ENCODE results near the gene KHNYN.
"Not testable (repeated sequence)": the region's sequence is repeated elsewhere in the genome, so short reads cannot be mapped to it uniquely, and the experiment has no call there.

DNA sequence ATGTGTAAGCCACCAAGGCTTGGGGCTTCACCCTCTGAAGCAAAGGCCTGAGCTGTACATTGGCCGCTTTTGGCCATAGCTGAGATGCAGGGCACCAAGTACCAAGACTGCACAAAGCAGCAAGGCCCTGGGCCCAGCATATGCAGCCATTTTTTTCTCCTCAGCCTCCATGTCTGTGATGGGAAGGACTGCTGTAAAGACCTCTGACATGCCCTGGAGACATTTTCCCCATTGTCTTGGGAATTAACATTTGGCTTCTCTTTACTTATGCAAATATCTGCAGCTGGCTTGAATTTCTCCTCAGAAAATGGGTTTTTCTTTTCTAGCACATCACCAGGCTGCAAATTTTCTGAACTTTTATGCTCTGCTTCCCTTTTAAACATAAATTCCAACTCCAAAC lies 50.2 kb downstream of the KHNYN start:
- TF ChIP-seq FOXK2 (IDR thresholded peaks at IDR 0.05); ELF4 (IDR thresholded peaks at IDR 0.05); ARNT (IDR thresholded peaks at IDR 0.05); BHLHE40 (IDR thresholded peaks at IDR 0.05; ENCODE audit: borderline replicate concordance); L3MBTL2 (conservative IDR thresholded peaks at IDR 0.05); NFRKB (IDR thresholded peaks at IDR 0.05); TARDBP (IDR thresholded peaks at IDR 0.05): not testable (repeated sequence)
